ENCODE data around the gene ANKRD13D. TPM values are rescaled to one million over a fixed set of nuclear protein-coding genes. Genes with fewer than 3 reads are reported as not detected.

ANKRD13D gene
- total and polyA plus RNA-seq, 2 of the 8 experiments (the other 6 are each of a cell fraction or from before 2014, with no cell fraction given), result 24.9 to 26.5 TPM

GRCh38 chr11:67282876-67283371 lies 6.2 kb upstream of the ANKRD13D start:
- H4K8ac ChIP-seq (ENCODE audit: extremely low read depth, insufficient read depth, low read length), result no peak overlapping the region
- H2BK20ac ChIP-seq (ENCODE audit: low read length), result no peak overlapping the region
- no peaks in the 10 kb centered on the region for H3K9me3 ChIP-seq (ENCODE audit: insufficient read depth in 2 of 2, low read depth in 1 of 2, low read length in 1 of 2)
- no peak overlapping the region for H3K14ac ChIP-seq (ENCODE audit: insufficient read length)
- no peak overlapping the region for H2BK5ac ChIP-seq (ENCODE audit: low read depth, low read length)
- H3K4ac ChIP-seq (replicated peaks; ENCODE audit: insufficient read length, low read depth, low read length), result no peak overlapping the region
- H3K23ac ChIP-seq (ENCODE audit: insufficient read length), result no peak overlapping the region
- H4K91ac ChIP-seq (replicated peaks; ENCODE audit: insufficient read length, low read length), result no peak overlapping the region
- H3K36me3 ChIP-seq (ENCODE audit: control insufficient read depth in 2 of 4, insufficient read depth in 4 of 4, low read length in 3 of 4), result peaks cover 15 to 55% (median 38%) of the 10 kb centered on the region in 4 experiments
- no peak overlapping the region for H3K9ac ChIP-seq (replicated peaks in 1 of 4; ENCODE audit: extremely low read depth in 1 of 4, low read depth in 3 of 4, low read length in 3 of 4)
- CTCF ChIA-PET (ENCODE audit: partially characterized antibody), result interaction anchor here (1.0 to 3.6 kb wide), 14 partner anchors 8 to 203 kb away, joined by 3 to 19 read pairs (median 4); partner anchors contain the start of gene SSH3
- H3K4me1 ChIP-seq (replicated peaks in 1 of 4; ENCODE audit: control insufficient read depth in 3 of 4, insufficient read depth in 4 of 4, low read length in 3 of 4), result peaks cover 0 to 7% (median 3%) of the 10 kb centered on the region in 4 experiments; a peak in 6 of 7 replicates
- H2AK5ac ChIP-seq (ENCODE audit: low read depth, low read length), result no peak overlapping the region
- H2BK15ac ChIP-seq (ENCODE audit: low read length), result no peak overlapping the region
- no peaks in the 10 kb centered on the region for H3K23me2 ChIP-seq (ENCODE audit: low read depth, low read length)
- no peaks in the 10 kb centered on the region for H3K27me3 ChIP-seq (replicated peaks in 1 of 4; ENCODE audit: control insufficient read depth in 3 of 4, extremely low read depth in 1 of 4, insufficient read depth in 3 of 4, low read length in 3 of 4)
- H3K4me2 ChIP-seq (ENCODE audit: insufficient read depth in 1 of 2, low read depth in 2 of 2, low read length in 2 of 2), result no peak overlapping the region
- H4K20me1 ChIP-seq (replicated peaks in 1 of 2; ENCODE audit: control insufficient read depth in 1 of 2, insufficient read depth in 2 of 2, low read length in 2 of 2), result peaks cover 0 to 2% of the 10 kb centered on the region in 2 experiments
- POLR2A ChIA-PET (ENCODE audit: partially characterized antibody), result interaction anchor here (0.8 to 2.1 kb wide), 3 partner anchors 13 to 20 kb away, joined by 3 to 5 read pairs (median 4); partner anchors contain the start of gene SSH3
- 86% methylated on average over 10 of the region's 11 CpGs; no CpG with 5 or more reads in 1 of the 2 experiments for WGBS, 2 experiments (ENCODE audit: extremely low coverage in 1 of 2, insufficient coverage in 1 of 2, insufficient read length in 1 of 2, insufficient replicate concordance in 2 of 2, low coverage in 1 of 2, low lambda C conversion rate in 2 of 2, missing lambda C conversion rate in 1 of 2)
- DNase-seq (ENCODE audit: low read depth in 1 of 2, low spot score in 2 of 2), result no peak
- no peak overlapping the region for H4K5ac ChIP-seq (ENCODE audit: insufficient read length, low read depth, low read length)
- H2BK120ac ChIP-seq (replicated peaks; ENCODE audit: low read depth, low read length), result no peak overlapping the region
- no peak overlapping the region for H2BK12ac ChIP-seq (ENCODE audit: low read depth, low read length)
- H2AFZ ChIP-seq (ENCODE audit: low read length), result no peak overlapping the region
- H3K27ac ChIP-seq (ENCODE audit: low read depth, low read length), result no peak overlapping the region
- TF ChIP-seq TAF1 (IDR thresholded peaks at IDR 0.05; ENCODE audit: low read depth, low read length) (no peak), BCL11A (IDR thresholded peaks at IDR 0.05; ENCODE audit: low read depth in 2 of 2, low read length in 2 of 2) (no peak), HDAC2 (IDR thresholded peaks at IDR 0.05; ENCODE audit: borderline replicate concordance in 1 of 2, low read depth in 2 of 2, low read length in 2 of 2) (no peak), EP300 (IDR thresholded peaks at IDR 0.05; ENCODE audit: borderline replicate concordance in 1 of 2, low read depth in 2 of 2, low read length in 2 of 2) (no peak)
- no peak overlapping the region for H3K4me3 ChIP-seq (ENCODE audit: extremely low read depth in 1 of 4, insufficient read depth in 2 of 4, low read depth in 3 of 4, low read length in 4 of 4)
- no peak overlapping the region for H3K18ac ChIP-seq (ENCODE audit: extremely low read depth, low read length)
- FAIRE-seq, result no peak
- H3K56ac ChIP-seq (replicated peaks; ENCODE audit: insufficient read length, low read depth, low read length), result no peak overlapping the region
- H3K79me2 ChIP-seq (ENCODE audit: control insufficient read depth in 1 of 2, insufficient read depth in 2 of 2, low read length in 2 of 2), result 0 out of 4 replicates have a peak, but pooled peaks cover 0 to under 1% of the 10 kb centered on the region in 2 experiments
- H3K79me1 ChIP-seq (ENCODE audit: low read depth, low read length), result no peaks in the 10 kb centered on the region; the same call in 1 of the 2 replicates
